Thyroid gland (tissue), 4 donors: ENCODE data around the gene SLC7A1.

Experiments
- POLR2A ChIP-seq, 2 donors: fragments of 450-650 bp; IDR thresholded peaks; one replicate each; pipeline ENCODE4 v1.6.1; 2017; ENCODE audit warnings: antibody characterized with exemption in 2 of 2, mild to moderate bottlenecking in 2 of 2, moderate library complexity in 1 of 2
- TF ChIP-seq, protein P1 (sequence below), 6 experiments: fragments of 200-600 bp in 3 of 6; fragments of 450-650 bp in 3 of 6; sonication (generic) in 3 of 6; IDR thresholded peaks; one replicate each; pipeline ENCODE4 v1.5.1; 2016 to 2019; ENCODE audit warnings: antibody characterized with exemption in 6 of 6, mild to moderate bottlenecking in 2 of 6, inconsistent platforms in 1 of 6, moderate library complexity in 1 of 6

GRCh38 chr13:29551214-29551613 lies 44.3 kb downstream of the SLC7A1 start:
- TF ChIP-seq POLR2A (IDR thresholded peaks at IDR 0.05) = no peak
- TF ChIP-seq, protein P1, sequence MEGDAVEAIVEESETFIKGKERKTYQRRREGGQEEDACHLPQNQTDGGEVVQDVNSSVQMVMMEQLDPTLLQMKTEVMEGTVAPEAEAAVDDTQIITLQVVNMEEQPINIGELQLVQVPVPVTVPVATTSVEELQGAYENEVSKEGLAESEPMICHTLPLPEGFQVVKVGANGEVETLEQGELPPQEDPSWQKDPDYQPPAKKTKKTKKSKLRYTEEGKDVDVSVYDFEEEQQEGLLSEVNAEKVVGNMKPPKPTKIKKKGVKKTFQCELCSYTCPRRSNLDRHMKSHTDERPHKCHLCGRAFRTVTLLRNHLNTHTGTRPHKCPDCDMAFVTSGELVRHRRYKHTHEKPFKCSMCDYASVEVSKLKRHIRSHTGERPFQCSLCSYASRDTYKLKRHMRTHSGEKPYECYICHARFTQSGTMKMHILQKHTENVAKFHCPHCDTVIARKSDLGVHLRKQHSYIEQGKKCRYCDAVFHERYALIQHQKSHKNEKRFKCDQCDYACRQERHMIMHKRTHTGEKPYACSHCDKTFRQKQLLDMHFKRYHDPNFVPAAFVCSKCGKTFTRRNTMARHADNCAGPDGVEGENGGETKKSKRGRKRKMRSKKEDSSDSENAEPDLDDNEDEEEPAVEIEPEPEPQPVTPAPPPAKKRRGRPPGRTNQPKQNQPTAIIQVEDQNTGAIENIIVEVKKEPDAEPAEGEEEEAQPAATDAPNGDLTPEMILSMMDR (IDR thresholded peaks at IDR 0.05) = no peak
